ENCODE results near the gene TTLL3. TPM values are rescaled to one million over a fixed set of nuclear protein-coding genes. Genes with fewer than 3 reads are reported as not detected.

The TTLL3 gene
- polyA plus RNA-seq, 1 donor from 2014 or later, result 47.6 TPM

Other genes with a start within 250 kb of the TTLL3 start
- gene MTMR14, start 160.8 kb upstream of the TTLL3 start, polyA plus RNA-seq, result 39.6 and 44.9 TPM in 2 replicates
- gene CPNE9, start 106.4 kb upstream of the TTLL3 start, polyA plus RNA-seq, result 0.32 TPM in 1 of 2 replicates, not detected in the other
- gene BRPF1, start 78.5 kb upstream of the TTLL3 start, polyA plus RNA-seq, result 14.9 and 18.0 TPM in 2 replicates
- 34.4 and 40.3 TPM in 2 replicates for gene OGG1, start 60.3 kb upstream of the TTLL3 start, polyA plus RNA-seq
- 18.7 and 21.3 TPM in 2 replicates for gene CAMK1, start 40.3 kb upstream of the TTLL3 start, polyA plus RNA-seq
- gene TADA3, start 17.8 kb upstream of the TTLL3 start, polyA plus RNA-seq, result 55.4 and 64.0 TPM in 2 replicates
- 179 and 188 TPM in 2 replicates for gene ARPC4, start 17.2 kb upstream of the TTLL3 start, polyA plus RNA-seq
- 35.2 TPM in 2 replicates for gene RPUSD3, start 33.7 kb downstream of the TTLL3 start, polyA plus RNA-seq
- gene CIDEC, start 70.0 kb downstream of the TTLL3 start, polyA plus RNA-seq, result not detected in 2 replicates
- gene JAGN1, start 80.3 kb downstream of the TTLL3 start, polyA plus RNA-seq, result 22.5 and 26.5 TPM in 2 replicates
- gene IL17RE, start 92.6 kb downstream of the TTLL3 start, polyA plus RNA-seq, result 0.52 TPM in 1 of 2 replicates, not detected in the other
- 0.54 TPM in 1 of 2 replicates, not detected in the other for gene IL17RC, start 106.8 kb downstream of the TTLL3 start, polyA plus RNA-seq
- 48.9 and 59.8 TPM in 2 replicates for gene CRELD1, start 123.6 kb downstream of the TTLL3 start, polyA plus RNA-seq
- gene PRRT3, start 142.1 kb downstream of the TTLL3 start, polyA plus RNA-seq, result 2.9 and 4.3 TPM in 2 replicates
- 88.9 and 117 TPM in 2 replicates for gene EMC3, start 176.6 kb downstream of the TTLL3 start, polyA plus RNA-seq
- gene FANCD2, start 216.2 kb downstream of the TTLL3 start, polyA plus RNA-seq, result 0.86 and 3.3 TPM in 2 replicates